Bronchus fibroblast of lung (primary cell): ENCODE results near the gene FBXW11. TPM values are rescaled to one million over a fixed set of nuclear protein-coding genes. Genes with fewer than 3 reads are reported as not detected.

ENCODE experiments used
- total RNA-seq: library from RNA; depleted of rRNA; stranded (reverse); fragments of >200 nt; gene quantifications from 2 replicates; pipeline ENCODE4 v1.2.3, GENCODE V29; 2015

The FBXW11 gene
- total RNA-seq = 30.5 and 41.0 TPM in 2 replicates

DNA sequence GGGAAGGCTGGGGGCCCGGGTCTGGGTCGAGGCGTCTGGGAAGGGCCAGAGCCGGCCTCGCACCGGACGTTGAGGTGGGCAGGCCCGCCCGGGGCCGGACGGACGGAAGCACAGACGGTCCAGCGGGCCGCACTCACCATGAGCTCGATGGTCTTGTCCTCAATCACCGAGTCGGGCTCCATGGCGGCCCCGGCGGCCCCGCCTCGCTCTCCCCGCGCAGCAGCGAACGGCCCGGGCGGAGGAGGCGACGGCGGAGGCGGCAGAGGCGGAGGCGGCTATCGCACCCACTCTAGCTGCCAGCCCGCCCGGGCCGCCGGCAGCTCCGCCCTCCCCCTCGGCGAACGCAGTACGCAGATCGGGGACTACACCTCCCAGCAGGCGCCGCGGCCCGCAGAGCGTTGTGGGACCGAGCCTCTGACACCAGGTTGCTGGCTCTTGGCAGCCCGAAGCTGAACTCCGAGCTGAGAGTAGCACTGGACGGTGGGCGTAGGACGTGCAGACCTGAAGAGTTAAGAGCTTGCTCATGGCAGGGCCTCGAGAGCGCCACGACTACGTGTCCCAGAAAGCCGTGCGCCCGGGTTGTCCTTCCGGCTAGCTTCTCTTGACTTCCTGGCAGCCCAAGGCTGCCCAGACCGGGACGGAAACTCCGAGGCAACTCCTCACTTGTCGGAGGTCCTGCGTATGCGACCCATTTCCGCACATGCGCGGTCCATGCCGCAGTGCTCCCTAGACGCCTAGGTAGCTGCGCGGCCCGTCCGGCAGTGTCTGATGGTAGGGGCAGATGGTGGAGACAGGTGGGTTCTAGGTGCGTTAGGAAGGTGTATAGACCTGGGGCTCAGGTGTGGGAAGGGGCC is at the start of gene FBXW11:
FBXW11 (minus strand) TSS at position 318 of the 854 bp plus-strand sequence; CDS start at position 182, 136 bp downstream.

Other genes with a start within 250 kb of the FBXW11 start
- gene SMIM23, start 220.8 kb downstream of the FBXW11 start, total RNA-seq = not detected in 2 replicates
- 14.1 and 14.4 TPM in 2 replicates for gene STK10, start 181.6 kb upstream of the FBXW11 start, total RNA-seq
- not detected in 2 replicates for gene EFCAB9, start 187.5 kb upstream of the FBXW11 start, total RNA-seq